B cell (primary cell): ENCODE measurements around the gene PREB. TPM values are rescaled to one million over a fixed set of nuclear protein-coding genes. Genes with fewer than 3 reads are reported as not detected.
"Not testable (repeated sequence)": the region's sequence is repeated elsewhere in the genome, so short reads cannot be mapped to it uniquely, and the experiment has no call there.

Experiments used
- ATAC-seq: fragments of 200-7000 bp; cut with Tn5 transposase; one replicate; pipeline ENCODE4 v1.10.0; 2021; ENCODE audit warnings: low read depth, mild to moderate bottlenecking, moderate number of reproducible peaks, moderate library complexity
- CTCF ChIA-PET: fragments of 350-600 bp; sonication (Branson Sonifier 250); formaldehyde crosslinking; loops from one replicate; lab custom pipeline; 2021; ENCODE audit warnings: antibody characterized with exemption, inconsistent platforms; lab: Charles Lee
- POLR2A ChIA-PET: fragments of 350-600 bp; sonication (Branson Sonifier 250); formaldehyde crosslinking; loops from one replicate; lab custom pipeline; 2021; ENCODE audit warnings: antibody characterized with exemption; lab: Charles Lee
- DNase-seq: peaks from one replicate; pipeline ENCODE4 v3.0.0; 2013
- H2AFZ ChIP-seq: 2 replicates; pipeline ENCODE4 v1.6.1; 2012; ENCODE audit warnings: mild to moderate bottlenecking, low read depth, low read length; ENCODE audit not compliant: insufficient read depth, poor library complexity, severe bottlenecking
- H3K27ac ChIP-seq, 2 donors: 1 replicate in 1 of 2; 2 replicates in 1 of 2; pipeline ENCODE4 v1.5.1; 2012 to 2013; ENCODE audit warnings: low read length in 2 of 2, mild to moderate bottlenecking in 2 of 2, moderate library complexity in 1 of 2
- H3K27me3 ChIP-seq, 4 experiments: fragments of 200-600 bp in 1 of 4; sonication (generic) in 1 of 4; replicated peaks in 1 of 4; 1 replicate in 2 of 4; 2 replicates in 2 of 4; pipeline versions ENCODE4 v1.6.1 to v1.7.0; 2013 to 2016; ENCODE audit warnings: low read length in 3 of 4, mild to moderate bottlenecking in 2 of 4, mixed read lengths in 1 of 4, moderate library complexity in 1 of 4; ENCODE audit not compliant: insufficient read depth in 4 of 4, control insufficient read depth in 3 of 4; ENCODE audit errors: control extremely low read depth in 1 of 4
- H3K36me3 ChIP-seq, 2 experiments: replicated peaks in 1 of 2; 1 replicate in 1 of 2; 2 replicates in 1 of 2; pipeline versions ENCODE4 v1.6.1 to v1.7.1; 2013; ENCODE audit warnings: low read length in 1 of 2; ENCODE audit not compliant: insufficient read depth in 2 of 2, control insufficient read depth in 1 of 2; ENCODE audit errors: control extremely low read depth in 1 of 2, extremely low read depth in 1 of 2
- H3K4me1 ChIP-seq, 2 donors: fragments of 200-600 bp in 1 of 2; sonication (generic) in 1 of 2; 1 replicate in 1 of 2; 2 replicates in 1 of 2; pipeline versions ENCODE4 v1.5.1 to v1.6.1; 2013 to 2017; ENCODE audit warnings: low read length in 2 of 2; ENCODE audit not compliant: control insufficient read depth in 2 of 2, insufficient read depth in 2 of 2
- H3K4me2 ChIP-seq: replicated peaks from 2 replicates; pipeline ENCODE3; 2012; ENCODE audit warnings: mild to moderate bottlenecking, low read depth, low read length; ENCODE audit not compliant: poor library complexity, severe bottlenecking
- H3K4me3 ChIP-seq, 5 experiments: fragments of 200-600 bp in 1 of 5; sonication (generic) in 1 of 5; 1 replicate in 3 of 5; 2 replicates in 2 of 5; pipeline versions ENCODE4 v1.5.1 to v1.7.0; 2011 to 2016; ENCODE audit warnings: low read length in 4 of 5, mild to moderate bottlenecking in 4 of 5, low read depth in 2 of 5, control low read depth in 1 of 5, moderate library complexity in 1 of 5; ENCODE audit not compliant: insufficient read depth in 1 of 5; ENCODE audit errors: control extremely low read depth in 1 of 5, extremely low read depth in 1 of 5
- H3K79me2 ChIP-seq: fragments of 200-600 bp; sonication (generic); one replicate; pipeline ENCODE4 v1.6.0; 2016; ENCODE audit warnings: low read length; ENCODE audit not compliant: control insufficient read depth, insufficient read depth
- H3K9ac ChIP-seq: fragments of 200-600 bp; sonication (generic); 2 replicates; pipeline ENCODE4 v1.6.1; 2017; ENCODE audit warnings: mild to moderate bottlenecking, low read length, moderate library complexity
- H3K9me3 ChIP-seq, 3 donors: one replicate each; pipeline versions ENCODE4 v1.6.1 to v1.7.1; 2013; ENCODE audit warnings: low read length in 2 of 3; ENCODE audit not compliant: control insufficient read depth in 2 of 3, insufficient read depth in 1 of 3; ENCODE audit errors: control extremely low read depth in 1 of 3
- H4K20me1 ChIP-seq: 2 replicates; pipeline ENCODE4 v1.6.0; 2012; ENCODE audit warnings: mild to moderate bottlenecking, low read length; ENCODE audit not compliant: insufficient read depth, control insufficient read depth, poor library complexity, severe bottlenecking
- H3K27ac Mint-ChIP-seq: one replicate; pipeline ENCODE4 v1.8.0; 2021; ENCODE audit warnings: mixed read lengths
- H3K27me3 Mint-ChIP-seq: one replicate; pipeline ENCODE4 v1.8.0; 2021; ENCODE audit warnings: mixed read lengths
- H3K4me1 Mint-ChIP-seq: one replicate; pipeline ENCODE4 v1.8.0; 2021; ENCODE audit warnings: mixed read lengths
- H3K4me3 Mint-ChIP-seq: one replicate; pipeline ENCODE4 v1.8.0; 2021; ENCODE audit warnings: mixed read lengths
- H3K9me3 Mint-ChIP-seq: one replicate; pipeline ENCODE4 v1.8.0; 2022; ENCODE audit warnings: mixed read lengths; ENCODE audit not compliant: insufficient read depth
- CTCF ChIP-seq: fragments of 200-600 bp; IDR thresholded peaks from one replicate; pipeline ENCODE4 v1.8.0; 2022; ENCODE audit warnings: antibody characterized with exemption, mild to moderate bottlenecking
- EZH2 ChIP-seq: IDR thresholded peaks from 2 replicates; pipeline ENCODE4 v1.6.1; 2012; ENCODE audit warnings: borderline replicate concordance, low read depth, mild to moderate bottlenecking, moderate library complexity, low read length; ENCODE audit not compliant: insufficient read depth, poor library complexity, severe bottlenecking
- WGBS: methylation state at CpG from one replicate; pipeline ENCODE4 v1.1.5; 2013; ENCODE audit warnings: missing lambda C conversion rate; ENCODE audit not compliant: insufficient coverage; 5-methylcytosine and 5-hydroxymethylcytosine counted together
- intact Hi-C: fragments of 100-400 bp; cut with micrococcal nuclease; formaldehyde crosslinking; loops from one replicate; pipeline ENCODE4 v1.10.0; 2022
- polyA plus RNA-seq: library from polyadenylated mRNA; depleted of rRNA; stranded (reverse); fragments of >200 nt; gene quantifications from 2 replicates; pipeline ENCODE4 v1.2.3, GENCODE V29; 2012
- total RNA-seq, 2 donors: library from RNA; stranded (reverse); fragments of 120-200 nt in 1 of 2; gene quantifications; 1 replicate in 1 of 2; 2 replicates in 1 of 2; pipeline versions ENCODE4 v1.2.3 to v1.2.4, GENCODE V29; 2013 to 2022

The PREB gene
- total and polyA plus RNA-seq, 2 donors (not counting 1 experiment from before 2014, with no cell fraction given): 46.0 to 88.9 TPM

- no peak overlapping the region for H3K27ac Mint-ChIP-seq
- POLR2A ChIA-PET: interaction anchor here (0.7 kb wide), 1 partner anchor 118 kb away, joined by 6 read pairs; no protein-coding TSS in a partner anchor
- Histone ChIP-seq H3K4me3 (no peak overlapping the region), H4K20me1 (no peaks in the 10 kb centered on the region), H3K9me3 (peaks cover 0 to 9% (median 0%) of the 10 kb centered on the region in 3 donors), H3K36me3 (no peaks in the 10 kb centered on the region), H3K27ac (no peak overlapping the region), H3K27me3 (peaks cover 0 to 26% (median 12%) of the 10 kb centered on the region in 4 experiments), H3K4me2 (no peak overlapping the region), H2AFZ (no peak overlapping the region), H3K79me2 (no peaks in the 10 kb centered on the region), H3K9ac (no peak overlapping the region), H3K4me1 (peaks cover 9 to 12% of the 10 kb centered on the region in 2 donors)
- H3K4me3 Mint-ChIP-seq: no peak overlapping the region
- WGBS: 90% methylated on average over 2 of the region's 2 CpGs
- peaks cover 23% of the 10 kb centered on the region for H3K27me3 Mint-ChIP-seq
- no peak for TF ChIP-seq EZH2
- no peak for TF ChIP-seq CTCF
- intact Hi-C loops: no loop called here
- ATAC-seq (no peak), DNase-seq (no peak)
- CTCF ChIA-PET: no interaction called here
- H3K4me1 Mint-ChIP-seq: peaks cover 8% of the 10 kb centered on the region
- H3K9me3 Mint-ChIP-seq: no peaks in the 10 kb centered on the region
These were observed 18.9 kb downstream of the PREB start for GRCh38 chr2:27115519-27115918.

- H3K4me1 Mint-ChIP-seq, ATAC-seq, H3K79me2 ChIP-seq, H4K20me1 ChIP-seq, H3K27ac ChIP-seq, H3K9me3 Mint-ChIP-seq, H3K27me3 Mint-ChIP-seq, H3K9ac ChIP-seq, H2AFZ ChIP-seq, H3K4me2 ChIP-seq, DNase-seq, H3K27me3 ChIP-seq, H3K9me3 ChIP-seq, H3K4me3 Mint-ChIP-seq, H3K4me1 ChIP-seq, POLR2A ChIA-PET, H3K36me3 ChIP-seq, H3K4me3 ChIP-seq, intact Hi-C loops, H3K27ac Mint-ChIP-seq: not testable (repeated sequence)
- 96% methylated on average over 48 of the region's 49 CpGs for WGBS
- CTCF ChIA-PET: interaction anchor here (1.3 to 1.5 kb wide), 2 partner anchors 11 to 13 kb away, joined by 4 to 6 read pairs; no protein-coding TSS in a partner anchor
These were observed 22.9 kb downstream of the PREB start for GRCh38 chr2:27111392-27112078.

DNA sequence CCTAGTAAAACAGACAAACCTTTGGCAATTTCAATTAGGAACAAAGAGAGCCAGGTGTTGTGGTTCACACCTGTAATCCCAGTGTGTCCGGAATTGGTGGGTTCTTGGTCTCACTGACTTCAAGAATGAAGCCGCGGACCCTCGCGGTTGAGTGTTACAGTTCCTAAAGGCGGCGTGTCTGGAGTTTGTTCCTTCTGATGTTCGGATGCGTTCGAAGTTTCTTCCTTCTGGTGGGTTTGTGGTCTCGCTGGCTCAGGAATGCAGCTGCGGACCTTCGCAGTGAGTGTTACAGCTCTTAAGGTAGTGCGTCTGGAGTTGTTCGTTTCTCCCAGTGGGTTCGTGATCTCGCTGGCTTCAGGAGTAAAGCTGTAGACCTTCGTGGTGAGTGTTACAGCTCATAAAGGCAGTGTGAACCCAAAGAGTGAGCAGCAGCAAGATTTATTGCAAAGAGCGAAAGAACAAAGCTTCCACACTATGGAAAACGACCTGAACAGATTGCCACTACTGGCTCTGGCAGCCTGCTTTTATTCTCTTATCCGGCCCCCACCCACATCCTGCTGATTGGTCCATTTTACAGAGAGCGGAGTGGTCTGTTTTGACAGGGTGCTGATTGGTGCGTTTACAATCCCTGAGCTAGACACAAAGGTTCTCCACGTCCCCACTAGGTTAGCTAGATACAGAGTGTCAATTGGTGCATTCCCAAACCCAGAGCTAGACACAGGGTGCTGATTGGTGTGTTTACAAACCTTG lies 23.7 kb downstream of the PREB start:
- CTCF ChIA-PET: interaction anchor here (1.3 to 1.5 kb wide), 2 partner anchors 10 to 13 kb away, joined by 4 to 6 read pairs; no protein-coding TSS in a partner anchor
- H3K27me3 Mint-ChIP-seq, H3K27me3 ChIP-seq, intact Hi-C loops, H3K27ac Mint-ChIP-seq, H4K20me1 ChIP-seq, POLR2A ChIA-PET, H3K4me3 Mint-ChIP-seq, H3K4me2 ChIP-seq, H3K27ac ChIP-seq, ATAC-seq, H3K4me3 ChIP-seq, H3K4me1 ChIP-seq, H3K79me2 ChIP-seq, H2AFZ ChIP-seq, H3K9me3 Mint-ChIP-seq, DNase-seq, H3K36me3 ChIP-seq, H3K4me1 Mint-ChIP-seq, H3K9ac ChIP-seq, H3K9me3 ChIP-seq: not testable (repeated sequence)
- WGBS: 98% methylated on average over 20 of the region's 24 CpGs
